ENCODE data around the gene PEAR1.

DNA sequence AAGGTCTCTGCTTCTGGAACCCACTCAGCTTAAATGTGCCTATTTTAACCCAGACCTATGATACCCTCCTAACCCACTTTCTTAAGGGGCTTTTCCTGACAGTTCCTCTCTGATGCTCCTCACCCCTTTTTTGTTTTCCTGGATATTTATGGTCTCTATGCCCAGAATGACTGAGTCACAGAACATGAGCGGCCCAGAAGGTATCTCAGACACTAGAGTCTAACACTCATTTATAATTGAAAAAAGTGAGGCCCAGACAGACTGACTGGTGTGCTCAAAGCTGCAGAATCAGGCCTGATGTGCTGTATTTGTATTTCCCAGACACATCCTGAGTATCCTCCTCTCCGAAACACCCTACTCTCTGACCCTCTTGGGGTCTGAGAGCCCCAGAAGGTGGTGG is 70.9 kb downstream of the PEAR1 start:
- TF ChIP-seq EZH2 (IDR thresholded peaks at IDR 0.05; ENCODE audit: low read length, unreplicated experiment) (no peak), EZH2phosphoT487 (IDR thresholded peaks at IDR 0.05; ENCODE audit: borderline replicate concordance, low read length) (no peak)
- TF ChIP-seq, protein P1, sequence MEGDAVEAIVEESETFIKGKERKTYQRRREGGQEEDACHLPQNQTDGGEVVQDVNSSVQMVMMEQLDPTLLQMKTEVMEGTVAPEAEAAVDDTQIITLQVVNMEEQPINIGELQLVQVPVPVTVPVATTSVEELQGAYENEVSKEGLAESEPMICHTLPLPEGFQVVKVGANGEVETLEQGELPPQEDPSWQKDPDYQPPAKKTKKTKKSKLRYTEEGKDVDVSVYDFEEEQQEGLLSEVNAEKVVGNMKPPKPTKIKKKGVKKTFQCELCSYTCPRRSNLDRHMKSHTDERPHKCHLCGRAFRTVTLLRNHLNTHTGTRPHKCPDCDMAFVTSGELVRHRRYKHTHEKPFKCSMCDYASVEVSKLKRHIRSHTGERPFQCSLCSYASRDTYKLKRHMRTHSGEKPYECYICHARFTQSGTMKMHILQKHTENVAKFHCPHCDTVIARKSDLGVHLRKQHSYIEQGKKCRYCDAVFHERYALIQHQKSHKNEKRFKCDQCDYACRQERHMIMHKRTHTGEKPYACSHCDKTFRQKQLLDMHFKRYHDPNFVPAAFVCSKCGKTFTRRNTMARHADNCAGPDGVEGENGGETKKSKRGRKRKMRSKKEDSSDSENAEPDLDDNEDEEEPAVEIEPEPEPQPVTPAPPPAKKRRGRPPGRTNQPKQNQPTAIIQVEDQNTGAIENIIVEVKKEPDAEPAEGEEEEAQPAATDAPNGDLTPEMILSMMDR (conservative IDR thresholded peaks at IDR 0.05; ENCODE audit: low read depth, low read length) = no peak
